SK-N-SH (cell line): ENCODE measurements around the gene STK39. TPM values are rescaled to one million over a fixed set of nuclear protein-coding genes. Genes with fewer than 3 reads are reported as not detected.

ENCODE experiments used
- CTCF ChIA-PET: fragments of 300-600, 350-600 bp; formaldehyde crosslinking; extraction: SDS; loops from one replicate; lab custom pipeline; 2021; lab: Yijun Ruan, JAX
- POLR2A ChIA-PET: fragments of 350-600 bp; sonication (Branson Sonifier 250); formaldehyde crosslinking; extraction: SDS; loops from one replicate; lab custom pipeline; 2020; ENCODE audit warnings: antibody characterized with exemption, inconsistent platforms; lab: Yijun Ruan, JAX
- DNase-seq: peaks from one replicate; pipeline ENCODE4 v3.0.0; 2012
- H2AFZ ChIP-seq: fragments of 200-600 bp; sonication (generic); 2 replicates; pipeline ENCODE4 v1.8.1; 2016; ENCODE audit warnings: antibody characterized with exemption, mild to moderate bottlenecking, low read depth
- H3F3A ChIP-seq: fragments of 200-600 bp; sonication (generic); replicated peaks from 2 replicates; pipeline ENCODE3; 2016; ENCODE audit warnings: antibody characterized with exemption, mild to moderate bottlenecking; ENCODE audit not compliant: insufficient read depth
- H3K27ac ChIP-seq, 2 experiments: fragments of 200-500 bp in 1 of 2; fragments of 200-600 bp in 1 of 2; sonication (Bioruptor generic) in 1 of 2; sonication (generic), shearing (Covaris generic) in 1 of 2; 2 replicates each; pipeline versions ENCODE4 v1.5.1 to v1.6.1; 2014 to 2016; ENCODE audit warnings: low read depth in 2 of 2, inconsistent platforms in 1 of 2, low read length in 1 of 2, mild to moderate bottlenecking in 1 of 2, mixed read lengths in 1 of 2
- H3K27me3 ChIP-seq: fragments of 200-600 bp; sonication (generic), shearing (Covaris generic); 2 replicates; pipeline ENCODE4 v1.6.1; 2016; ENCODE audit warnings: mixed run types; ENCODE audit not compliant: insufficient read depth
- H3K36me3 ChIP-seq, 2 experiments: fragments of 200-500 bp in 1 of 2; fragments of 200-600 bp in 1 of 2; sonication (Bioruptor generic) in 1 of 2; sonication (generic) in 1 of 2; replicated peaks in 1 of 2; 2 replicates each; pipeline versions ENCODE3 to v1.5.1; 2014 to 2016; ENCODE audit warnings: low read length in 1 of 2, mild to moderate bottlenecking in 1 of 2; ENCODE audit not compliant: insufficient read depth in 2 of 2, control insufficient read depth in 1 of 2
- H3K4me1 ChIP-seq, 2 experiments: fragments of 200-500 bp in 1 of 2; fragments of 200-600 bp in 1 of 2; sonication (Bioruptor generic) in 1 of 2; sonication (generic), shearing (Covaris generic) in 1 of 2; 2 replicates each; pipeline versions ENCODE4 v1.5.1 to v1.6.1; 2014 to 2016; ENCODE audit warnings: low read depth in 1 of 2, low read length in 1 of 2, mixed run types in 1 of 2; ENCODE audit not compliant: insufficient read depth in 2 of 2, control insufficient read depth in 1 of 2
- H3K4me2 ChIP-seq: fragments of 200-600 bp; sonication (generic), shearing (Covaris generic); 2 replicates; pipeline ENCODE4 v1.6.1; 2017; ENCODE audit warnings: mixed run types
- H3K4me3 ChIP-seq, 2 experiments: fragments of 200-500 bp in 1 of 2; fragments of 200-600 bp in 1 of 2; sonication (Bioruptor generic) in 1 of 2; sonication (generic), shearing (Covaris generic) in 1 of 2; 2 replicates each; pipeline versions ENCODE4 v1.5.1 to v1.8.1; 2014 to 2016; ENCODE audit warnings: low read depth in 2 of 2, inconsistent platforms in 1 of 2, low read length in 1 of 2, mild to moderate bottlenecking in 1 of 2, mixed read lengths in 1 of 2, moderate library complexity in 1 of 2
- H3K79me2 ChIP-seq: fragments of 200-600 bp; sonication (generic); 2 replicates; pipeline ENCODE4 v1.8.1; 2017; ENCODE audit warnings: mild to moderate bottlenecking; ENCODE audit not compliant: insufficient read depth
- H3K9ac ChIP-seq: fragments of 200-600 bp; sonication (generic); 2 replicates; pipeline ENCODE4 v1.6.1; 2017; ENCODE audit warnings: mixed run types
- H3K9me2 ChIP-seq: fragments of 200-600 bp; sonication (generic); 2 replicates; pipeline ENCODE4 v1.6.1; 2017; ENCODE audit warnings: mixed run types
- H3K9me3 ChIP-seq: fragments of 200-600 bp; sonication (generic); 2 replicates; pipeline ENCODE4 v1.6.1; 2017; ENCODE audit warnings: mixed run types, mild to moderate bottlenecking, moderate library complexity
- H4K20me1 ChIP-seq: fragments of 200-600 bp; sonication (generic); 2 replicates; pipeline ENCODE4 v1.6.1; 2017; ENCODE audit warnings: mild to moderate bottlenecking, mixed run types; ENCODE audit not compliant: insufficient read depth
- ELF1 ChIP-seq: IDR thresholded peaks from 2 replicates; pipeline ENCODE4 v1.4.0; 2012
- EP300 ChIP-seq, 2 experiments: IDR thresholded peaks; 2 replicates each; pipeline versions ENCODE4 v1.4.0 to v1.6.1; 2012; ENCODE audit warnings: borderline replicate concordance in 1 of 2, low read depth in 1 of 2, low read length in 1 of 2
- EZH2phosphoT487 ChIP-seq: fragments of 200-600 bp; sonication (generic); IDR thresholded peaks from 2 replicates; pipeline ENCODE4 v1.6.1; 2017; ENCODE audit warnings: low read depth, mixed run types, mild to moderate bottlenecking, antibody characterized with exemption, moderate library complexity, borderline replicate concordance
- FOSL2 ChIP-seq: IDR thresholded peaks from 2 replicates; pipeline ENCODE4 v1.4.0; 2012; ENCODE audit warnings: low read depth, mild to moderate bottlenecking, moderate library complexity, borderline replicate concordance
- FOXJ3 ChIP-seq: sonication (generic); formaldehyde crosslinking; IDR thresholded peaks from 2 replicates; pipeline ENCODE4 v1.5.1; 2020; ENCODE audit warnings: mild to moderate bottlenecking, missing genetic modification reagents
- FOXM1 ChIP-seq: IDR thresholded peaks from 2 replicates; pipeline ENCODE4 v1.4.0; 2012; ENCODE audit warnings: low read depth, mild to moderate bottlenecking
- GATA2 ChIP-seq: sonication (generic); formaldehyde crosslinking; IDR thresholded peaks from 2 replicates; pipeline ENCODE4 v1.5.0; 2020; ENCODE audit warnings: mild to moderate bottlenecking, missing genetic modification reagents
- JUND ChIP-seq: IDR thresholded peaks from 2 replicates; pipeline ENCODE4 v1.4.0; 2012
- MAX ChIP-seq: IDR thresholded peaks from 2 replicates; pipeline ENCODE4 v1.4.0; 2012; ENCODE audit warnings: low read depth
- MXI1 ChIP-seq: IDR thresholded peaks from 2 replicates; pipeline ENCODE4 v1.6.1; 2012; ENCODE audit warnings: mild to moderate bottlenecking, low read depth, low read length, improper control_type of control experiment
- POLR2AphosphoS5 ChIP-seq: IDR thresholded peaks from 2 replicates; pipeline ENCODE4 v1.6.1; 2012; ENCODE audit warnings: low read depth, low read length
- RAD21 ChIP-seq: IDR thresholded peaks from 2 replicates; pipeline ENCODE4 v1.6.1; 2012; ENCODE audit warnings: mild to moderate bottlenecking, low read length
- RCOR1 ChIP-seq: fragments of 150-350 bp; IDR thresholded peaks from 2 replicates; pipeline ENCODE4 v1.6.1; 2017; ENCODE audit warnings: antibody characterized with exemption, low read length
- RXRA ChIP-seq: IDR thresholded peaks from 2 replicates; pipeline ENCODE4 v1.4.0; 2012; ENCODE audit warnings: low read depth, mild to moderate bottlenecking, borderline replicate concordance
- SIN3A ChIP-seq: IDR thresholded peaks from 2 replicates; pipeline ENCODE4 v1.6.1; 2012; ENCODE audit warnings: low read depth, mild to moderate bottlenecking, low read length, moderate library complexity, borderline replicate concordance
- TAF1 ChIP-seq: IDR thresholded peaks from 2 replicates; pipeline ENCODE4 v1.6.1; 2012; ENCODE audit warnings: low read depth, mild to moderate bottlenecking, low read length, moderate library complexity, borderline replicate concordance
- TCF12 ChIP-seq: IDR thresholded peaks from 2 replicates; pipeline ENCODE4 v1.4.0; 2012
- USF1 ChIP-seq: IDR thresholded peaks from 2 replicates; pipeline ENCODE4 v1.4.0; 2012; ENCODE audit warnings: low read depth, borderline replicate concordance
- USF2 ChIP-seq: fragments of 150-350 bp; IDR thresholded peaks from 2 replicates; pipeline ENCODE4 v1.6.1; 2017; ENCODE audit warnings: antibody characterized with exemption, low read length, low read depth, borderline replicate concordance
- WGBS: methylation state at CpG from one replicate; pipeline ENCODE4 v1.1.6; 2017; ENCODE audit warnings: low lambda C conversion rate; 5-methylcytosine and 5-hydroxymethylcytosine counted together
- polyA plus RNA-seq, 3 experiments: library from polyadenylated mRNA; depleted of rRNA; stranded (reverse); fragments of >200 nt; gene quantifications; 2 replicates each; pipeline ENCODE4 v1.2.3, GENCODE V29; 2012

STK39 gene
- polyA plus RNA-seq, 1 of the 3 experiments (the other 2 are of a cell fraction), result 9.6 TPM

GRCh38 chr2:168278424-168278888 is 31.1 kb upstream of the STK39 start:
- POLR2A ChIA-PET, result no interaction called here

GRCh38 chr2:168277276-168277675 is 29.9 kb upstream of the STK39 start:
- Histone ChIP-seq H3K4me1 (no peaks in the 10 kb centered on the region), H3K9ac (no peak overlapping the region), H3K4me2 (no peak overlapping the region), H3K27me3 (no peaks in the 10 kb centered on the region), H3K9me3 (no peaks in the 10 kb centered on the region), H3K4me3 (no peak overlapping the region), H3F3A (peaks cover 3% of the 10 kb centered on the region), H3K27ac (no peak overlapping the region), H2AFZ (no peak overlapping the region), H3K36me3 (no peaks in the 10 kb centered on the region), H3K9me2 (no peaks in the 10 kb centered on the region), H3K79me2 (no peaks in the 10 kb centered on the region), H4K20me1 (no peaks in the 10 kb centered on the region)
- ChIA-PET CTCF (interaction anchor here (0.7 kb wide), 1 partner anchor 167 kb away, joined by 3 read pairs; no protein-coding TSS in a partner anchor), POLR2A (no interaction called here)
- TF ChIP-seq USF2 (no peak), EZH2phosphoT487 (no peak), MAX (no peak)
- DNase-seq, result no peak
- WGBS, result 76% methylated on average over 3 of the region's 3 CpGs

More at GRCh38 chr2:168278424-168278888, 31.1 kb upstream of the STK39 start:
- Histone ChIP-seq H3F3A (peaks cover 3% of the 10 kb centered on the region), H3K79me2 (no peaks in the 10 kb centered on the region), H2AFZ (no peak overlapping the region), H3K36me3 (no peaks in the 10 kb centered on the region)
- TF ChIP-seq FOXM1 (no peak), JUND (peak; percentile 15; the same call in 1 of the 2 replicates), ELF1 (no peak), FOSL2 (peak; percentile 13; the same call in 1 of the 2 replicates), RXRA (no peak), USF1 (no peak)
- TF ChIP-seq, all 33 proteins: peak for 2
- Histone ChIP-seq H4K20me1 (no peaks in the 10 kb centered on the region), H3K9ac (no peak overlapping the region), H3K4me2 (no peak overlapping the region), H3K4me1 (no peaks in the 10 kb centered on the region), H3K9me2 (no peaks in the 10 kb centered on the region), H3K27me3 (no peaks in the 10 kb centered on the region), H3K4me3 (no peak overlapping the region), H3K27ac (no peak overlapping the region), H3K9me3 (no peaks in the 10 kb centered on the region)
- CTCF ChIA-PET, result no interaction called here
- WGBS, result 55% methylated on average over 5 of the region's 5 CpGs
- no peak for DNase-seq

- ChIA-PET CTCF (no interaction called here), POLR2A (no interaction called here)
- Histone ChIP-seq H3K79me2 (no peaks in the 10 kb centered on the region), H3K4me2 (no peak overlapping the region), H3F3A (no peaks in the 10 kb centered on the region), H3K36me3 (no peaks in the 10 kb centered on the region), H3K27me3 (no peaks in the 10 kb centered on the region), H3K9me3 (no peaks in the 10 kb centered on the region), H4K20me1 (no peaks in the 10 kb centered on the region), H3K27ac (no peak overlapping the region), H3K4me1 (no peaks in the 10 kb centered on the region; a peak in 1 of 4 replicates), H3K9me2 (no peaks in the 10 kb centered on the region), H3K4me3 (no peak overlapping the region), H3K9ac (no peak overlapping the region), H2AFZ (no peak overlapping the region)
- no peak for DNase-seq
- WGBS, result 75% methylated on average over 2 of the region's 3 CpGs
- TF ChIP-seq ELF1 (no peak), RXRA (no peak), RAD21 (no peak), TAF1 (no peak), FOXJ3 (CRISPR knock-in tag) (no peak), MXI1 (no peak), GATA2 (CRISPR knock-in tag) (no peak), USF1 (no peak), USF2 (no peak), SIN3A (no peak), EP300 (IDR thresholded peaks at IDR 0.05; ENCODE audit: borderline replicate concordance in 1 of 2, low read depth in 1 of 2, low read length in 1 of 2) (no peak), RCOR1 (no peak), POLR2AphosphoS5 (no peak), FOSL2 (no peak), TCF12 (no peak)
Observed at GRCh38 chr2:168272225-168272624, 24.8 kb upstream of the STK39 start.
